ENCODE measurements around the gene PHIP. TPM values are rescaled to one million over a fixed set of nuclear protein-coding genes. Genes with fewer than 3 reads are reported as not detected.
A peak's percentile ranks its signal among the peaks of the same experiment; 100 is the strongest.

The PHIP gene
- total RNA-seq, 1 experiment from 2014 or later, result 53.6 TPM

DNA sequence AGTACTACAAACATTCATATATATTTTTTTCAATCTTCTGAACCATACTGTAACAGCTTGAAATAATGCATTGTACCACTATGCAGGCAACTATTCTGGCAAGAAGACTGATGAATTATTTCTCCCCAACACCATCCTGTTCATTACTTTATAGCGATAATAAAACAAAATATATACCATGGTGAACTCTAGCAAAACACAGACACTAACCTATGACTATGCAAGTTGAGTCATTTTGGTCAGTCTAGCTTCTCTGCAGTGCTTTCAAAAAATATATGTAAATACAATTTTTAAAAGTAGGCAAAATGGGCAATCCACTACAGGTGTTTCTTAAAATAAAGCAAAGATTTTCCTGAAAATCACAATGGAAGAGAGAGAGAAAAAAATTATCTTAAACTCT, 20.3 kb downstream of the PHIP start:
- H2BK20ac ChIP-seq (ENCODE audit: low read depth, low read length, poor library complexity, severe bottlenecking), result no peak overlapping the region
- no peak overlapping the region for H3K23ac ChIP-seq (ENCODE audit: insufficient read length, low read depth, low read length)
- peaks cover 13 to 17% of the 10 kb centered on the region in 2 experiments for H3K4me1 Mint-ChIP-seq
- H3K27ac Mint-ChIP-seq, result 0 out of 7 replicates have a peak overlapping the region, but pooled peaks of 1 of the 3 experiments have one; percentile 29
- H3K18ac ChIP-seq (ENCODE audit: insufficient read length, low read depth, low read length), result no peak overlapping the region
- H3K27me3 ChIP-seq (ENCODE audit: insufficient read depth, low read length), result no peaks in the 10 kb centered on the region
- no peaks in the 10 kb centered on the region for H3K27me3 Mint-ChIP-seq (ENCODE audit: low read depth)
- H3K9me3 ChIP-seq (ENCODE audit: control insufficient read depth, low read depth, low read length), result no peaks in the 10 kb centered on the region
- no peak overlapping the region for H2BK120ac ChIP-seq (ENCODE audit: low read depth, low read length, poor library complexity, severe bottlenecking)
- no peaks in the 10 kb centered on the region for H3K79me1 ChIP-seq (ENCODE audit: insufficient read depth, low read depth, low read length, poor library complexity, severe bottlenecking)
- no peaks in the 10 kb centered on the region for H4K20me1 ChIP-seq (ENCODE audit: control insufficient read depth, insufficient read depth, insufficient read length)
- H3K36me3 Mint-ChIP-seq (ENCODE audit: insufficient read depth in 1 of 3, low read depth in 3 of 3), result peaks cover 43 to 76% (median 60%) of the 10 kb centered on the region in 3 experiments
- no peak overlapping the region for H3K4me3 Mint-ChIP-seq
- H3K9me3 Mint-ChIP-seq, result peaks cover 0 to 1% of the 10 kb centered on the region in 2 experiments; a peak in 1 of 5 replicates
- no peak overlapping the region for H2AK5ac ChIP-seq (ENCODE audit: insufficient read length, low read length)
- H3K27ac ChIP-seq (ENCODE audit: insufficient read length, low read depth, low read length), result no peak overlapping the region
- H2BK12ac ChIP-seq (ENCODE audit: insufficient read length, low read depth, low read length), result no peak overlapping the region
- H3T11ph ChIP-seq (ENCODE audit: low read length), result no peak overlapping the region
- H2AFZ ChIP-seq (ENCODE audit: low read length), result no peak overlapping the region
- no peak overlapping the region for H3K4me2 ChIP-seq (ENCODE audit: insufficient read depth, insufficient read length, low read length)
- no peak overlapping the region for H3K4ac ChIP-seq (ENCODE audit: low read depth, low read length)
- no peak overlapping the region for H2BK5ac ChIP-seq (ENCODE audit: insufficient read length, low read length)
- no peak overlapping the region for H3K56ac ChIP-seq (ENCODE audit: insufficient read length, low read depth, low read length)
- DNase-seq, result no peak
- no peak overlapping the region for H3K9ac ChIP-seq (ENCODE audit: extremely low read depth, insufficient read length, low read length)
- TF ChIP-seq, protein P1, sequence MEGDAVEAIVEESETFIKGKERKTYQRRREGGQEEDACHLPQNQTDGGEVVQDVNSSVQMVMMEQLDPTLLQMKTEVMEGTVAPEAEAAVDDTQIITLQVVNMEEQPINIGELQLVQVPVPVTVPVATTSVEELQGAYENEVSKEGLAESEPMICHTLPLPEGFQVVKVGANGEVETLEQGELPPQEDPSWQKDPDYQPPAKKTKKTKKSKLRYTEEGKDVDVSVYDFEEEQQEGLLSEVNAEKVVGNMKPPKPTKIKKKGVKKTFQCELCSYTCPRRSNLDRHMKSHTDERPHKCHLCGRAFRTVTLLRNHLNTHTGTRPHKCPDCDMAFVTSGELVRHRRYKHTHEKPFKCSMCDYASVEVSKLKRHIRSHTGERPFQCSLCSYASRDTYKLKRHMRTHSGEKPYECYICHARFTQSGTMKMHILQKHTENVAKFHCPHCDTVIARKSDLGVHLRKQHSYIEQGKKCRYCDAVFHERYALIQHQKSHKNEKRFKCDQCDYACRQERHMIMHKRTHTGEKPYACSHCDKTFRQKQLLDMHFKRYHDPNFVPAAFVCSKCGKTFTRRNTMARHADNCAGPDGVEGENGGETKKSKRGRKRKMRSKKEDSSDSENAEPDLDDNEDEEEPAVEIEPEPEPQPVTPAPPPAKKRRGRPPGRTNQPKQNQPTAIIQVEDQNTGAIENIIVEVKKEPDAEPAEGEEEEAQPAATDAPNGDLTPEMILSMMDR (conservative IDR thresholded peaks at IDR 0.05), result no peak
- H3K14ac ChIP-seq (ENCODE audit: insufficient read depth, low read length), result no peak overlapping the region
- H4K8ac ChIP-seq (replicated peaks; ENCODE audit: insufficient read length, low read depth, low read length), result no peak overlapping the region
- no peaks in the 10 kb centered on the region; the same call in 1 of the 2 replicates for H3K4me1 ChIP-seq (ENCODE audit: insufficient read depth, low read length)
- WGBS (ENCODE audit: extremely low coverage, insufficient read length, low lambda C conversion rate), result no CpG with 5 or more reads among the region's 1 CpG
- no peak overlapping the region for H2BK15ac ChIP-seq (ENCODE audit: low read depth, low read length)
- no peak overlapping the region for H4K91ac ChIP-seq (ENCODE audit: insufficient read length, low read depth, low read length)
- H4K5ac ChIP-seq (ENCODE audit: insufficient read length, low read depth, low read length), result no peak overlapping the region
- no peaks in the 10 kb centered on the region for H3K23me2 ChIP-seq (ENCODE audit: insufficient read length, low read depth, low read length, poor library complexity, severe bottlenecking)
- no peaks in the 10 kb centered on the region; the same call in 1 of the 2 replicates for H3K79me2 ChIP-seq (ENCODE audit: insufficient read depth, low read length)

All from H9 (cell line).